ENCODE data around the gene CATSPER3. TPM values are rescaled to one million over a fixed set of nuclear protein-coding genes. Genes with fewer than 3 reads are reported as not detected.

CATSPER3 gene
- 0.36 TPM for polyA plus RNA-seq (2013, experiment 1 of 2; ENCODE audit: insufficient read length)
- not detected for polyA plus RNA-seq (2013, experiment 2 of 2; ENCODE audit: insufficient read length)

- DNase-seq = no peak
Measured at GRCh38 chr5:134967607-134968006, at the start of gene CATSPER3. TSS of gene CATSPER3 (plus strand) at chr5:134967907. CDS start at chr5:134967992, 85 bp downstream.

- DNase-seq = no peak
Measured at GRCh38 chr5:134918861-134919260, 48.8 kb upstream of the CATSPER3 start.

GRCh38 chr5:134920848-134921575, 46.7 kb upstream of the CATSPER3 start:
- DNase-seq = no peak

GRCh38 chr5:134932508-134932907, 35.2 kb upstream of the CATSPER3 start:
- DNase-seq = no peak

GRCh38 chr5:134934202-134934601, 33.5 kb upstream of the CATSPER3 start:
- DNase-seq = no peak

- DNase-seq = no peak
Measured at GRCh38 chr5:134935711-134936602, 31.8 kb upstream of the CATSPER3 start.

GRCh38 chr5:134937526-134937925, 30.2 kb upstream of the CATSPER3 start:
- no peak for DNase-seq

GRCh38 chr5:134938030-134938429, 29.7 kb upstream of the CATSPER3 start:
- DNase-seq = no peak

GRCh38 chr5:134939500-134939899, 28.2 kb upstream of the CATSPER3 start:
- no peak for DNase-seq

GRCh38 chr5:134943547-134943946, 24.2 kb upstream of the CATSPER3 start:
- no peak for DNase-seq

- DNase-seq = no peak
Measured at GRCh38 chr5:134944630-134945029, 23.1 kb upstream of the CATSPER3 start.

- DNase-seq = no peak
Measured at GRCh38 chr5:134945041-134945440, 22.7 kb upstream of the CATSPER3 start.

- DNase-seq = peak; percentile 5
Measured at GRCh38 chr5:134948911-134949310, 18.8 kb upstream of the CATSPER3 start.

GRCh38 chr5:134949316-134949715, 18.4 kb upstream of the CATSPER3 start:
- DNase-seq = no peak

GRCh38 chr5:134957920-134958608, 9.6 kb upstream of the CATSPER3 start:
- no peak for DNase-seq

GRCh38 chr5:134958755-134959154, 9.0 kb upstream of the CATSPER3 start:
- no peak for DNase-seq

- DNase-seq = no peak
Measured at GRCh38 chr5:134963098-134963497, 4.6 kb upstream of the CATSPER3 start.

GRCh38 chr5:134964359-134965270, 3.1 kb upstream of the CATSPER3 start:
- DNase-seq = no peak

GRCh38 chr5:134965271-134965825, 2.4 kb upstream of the CATSPER3 start:
- no peak for DNase-seq

GRCh38 chr5:134968055-134968454, 348 bp downstream of the CATSPER3 start:
- no peak for DNase-seq

- no peak for DNase-seq
Measured at GRCh38 chr5:134969166-134969565, 1.5 kb downstream of the CATSPER3 start.

Data from fibroblast of skin of scalp (primary cell).